ENCODE data around the gene FRG2B.
"Not testable (repeated sequence)": the region's sequence is repeated elsewhere in the genome, so short reads cannot be mapped to it uniquely, and the experiment has no call there.

The FRG2B gene

GRCh38 chr10:133611079-133611478 lies 15.5 kb downstream of the FRG2B start:
- Histone ChIP-seq H3K9me3 (peaks cover 0 to 12% (median 0%) of the 10 kb centered on the region in 3 donors), H3K4me1 (no peaks in the 10 kb centered on the region), H3K27me3 (peaks cover 0 to 19% of the 10 kb centered on the region in 2 donors), H3K4me3 (no peak overlapping the region), H3K27ac (no peak overlapping the region), H3K36me3 (no peaks in the 10 kb centered on the region)
- DNase-seq, result no peak
- TF ChIP-seq, protein P1, sequence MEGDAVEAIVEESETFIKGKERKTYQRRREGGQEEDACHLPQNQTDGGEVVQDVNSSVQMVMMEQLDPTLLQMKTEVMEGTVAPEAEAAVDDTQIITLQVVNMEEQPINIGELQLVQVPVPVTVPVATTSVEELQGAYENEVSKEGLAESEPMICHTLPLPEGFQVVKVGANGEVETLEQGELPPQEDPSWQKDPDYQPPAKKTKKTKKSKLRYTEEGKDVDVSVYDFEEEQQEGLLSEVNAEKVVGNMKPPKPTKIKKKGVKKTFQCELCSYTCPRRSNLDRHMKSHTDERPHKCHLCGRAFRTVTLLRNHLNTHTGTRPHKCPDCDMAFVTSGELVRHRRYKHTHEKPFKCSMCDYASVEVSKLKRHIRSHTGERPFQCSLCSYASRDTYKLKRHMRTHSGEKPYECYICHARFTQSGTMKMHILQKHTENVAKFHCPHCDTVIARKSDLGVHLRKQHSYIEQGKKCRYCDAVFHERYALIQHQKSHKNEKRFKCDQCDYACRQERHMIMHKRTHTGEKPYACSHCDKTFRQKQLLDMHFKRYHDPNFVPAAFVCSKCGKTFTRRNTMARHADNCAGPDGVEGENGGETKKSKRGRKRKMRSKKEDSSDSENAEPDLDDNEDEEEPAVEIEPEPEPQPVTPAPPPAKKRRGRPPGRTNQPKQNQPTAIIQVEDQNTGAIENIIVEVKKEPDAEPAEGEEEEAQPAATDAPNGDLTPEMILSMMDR (IDR thresholded peaks at IDR 0.05), result no peak
- intact Hi-C loops (cut with DNase I; ENCODE audit: low total_unique reads), result no loop called here

GRCh38 chr10:133608855-133609254 lies 17.7 kb downstream of the FRG2B start:
- intact Hi-C loops (cut with DNase I; ENCODE audit: low total_unique reads), result no loop called here
- no peaks in the 10 kb centered on the region for H3K36me3 ChIP-seq
- no peak overlapping the region for H3K4me3 ChIP-seq
- DNase-seq, result no peak
- TF ChIP-seq, protein P1 (IDR thresholded peaks at IDR 0.05), result peak; percentile 39 to 45
- peaks cover 0 to 12% (median 0%) of the 10 kb centered on the region in 3 donors for H3K9me3 ChIP-seq
- no peak overlapping the region for H3K27ac ChIP-seq
- peaks cover 0 to 35% of the 10 kb centered on the region in 2 donors for H3K27me3 ChIP-seq
- H3K4me1 ChIP-seq, result no peaks in the 10 kb centered on the region

GRCh38 chr10:133603434-133603833 lies 23.2 kb downstream of the FRG2B start:
- H3K27ac ChIP-seq; DNase-seq; H3K36me3 ChIP-seq; H3K4me1 ChIP-seq; H3K9me3 ChIP-seq; intact Hi-C loops (cut with DNase I; ENCODE audit: low total_unique reads); H3K4me3 ChIP-seq: not testable (repeated sequence)
- peaks cover 0 to 49% of the 10 kb centered on the region in 2 donors for H3K27me3 ChIP-seq

DNA sequence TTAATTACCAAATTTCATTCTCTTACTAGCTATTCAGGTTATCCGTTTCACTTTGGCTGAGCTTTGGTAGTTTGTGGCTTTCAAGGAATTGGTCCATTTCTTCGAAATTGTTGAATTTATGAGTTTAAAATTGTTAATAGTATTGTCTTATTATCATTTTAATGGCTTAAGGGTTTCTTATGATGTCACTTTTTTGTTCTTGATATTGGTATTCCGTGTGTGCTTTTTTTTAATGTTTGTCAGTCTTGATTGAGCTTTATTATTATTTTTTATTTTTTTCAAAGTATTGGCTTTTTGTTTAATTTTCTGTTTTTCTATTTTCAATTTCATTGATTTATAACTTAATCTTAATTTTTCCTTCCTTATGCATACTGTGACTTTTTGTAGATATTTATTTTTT lies 25.9 kb downstream of the FRG2B start:
- no peak overlapping the region for H3K27ac ChIP-seq
- intact Hi-C loops (cut with DNase I; ENCODE audit: low total_unique reads), result no loop called here
- no peak overlapping the region for H3K4me3 ChIP-seq
- DNase-seq, result no peak
- no peaks in the 10 kb centered on the region for H3K36me3 ChIP-seq
- no peaks in the 10 kb centered on the region for H3K9me3 ChIP-seq
- TF ChIP-seq, protein P1 (IDR thresholded peaks at IDR 0.05), result no peak
- peaks cover 0 to 50% of the 10 kb centered on the region in 2 donors for H3K27me3 ChIP-seq
- H3K4me1 ChIP-seq, result no peaks in the 10 kb centered on the region

GRCh38 chr10:133599869-133600268 lies 26.7 kb downstream of the FRG2B start:
- H3K9me3 ChIP-seq; DNase-seq; intact Hi-C loops (cut with DNase I; ENCODE audit: low total_unique reads); H3K36me3 ChIP-seq; H3K4me1 ChIP-seq; H3K27ac ChIP-seq; H3K4me3 ChIP-seq: not testable (repeated sequence)
- peaks cover 0 to 45% of the 10 kb centered on the region in 2 donors for H3K27me3 ChIP-seq

DNA sequence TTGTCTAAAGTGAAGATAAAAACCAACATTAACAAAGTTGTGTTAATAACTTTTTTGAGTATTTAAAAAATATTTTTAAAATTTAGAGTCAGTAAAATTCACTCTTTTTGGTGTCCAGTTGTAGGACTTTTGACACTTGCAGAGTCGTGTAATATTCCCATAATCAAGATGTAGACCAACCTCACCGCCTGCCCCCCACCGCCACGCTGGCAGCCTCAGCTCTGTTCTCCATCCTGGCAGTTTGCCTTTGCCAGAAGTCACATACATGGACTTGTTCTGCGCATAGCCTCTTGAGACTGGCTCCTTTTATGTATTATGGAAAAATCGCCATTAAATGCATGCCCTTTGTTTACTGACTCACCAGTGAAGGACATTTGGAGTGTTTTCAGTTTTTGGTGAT lies 33.9 kb downstream of the FRG2B start:
- Histone ChIP-seq H3K4me1 (no peaks in the 10 kb centered on the region), H3K9me3 (no peaks in the 10 kb centered on the region), H3K4me3 (no peak overlapping the region), H3K27me3 (peaks cover 0 to 16% of the 10 kb centered on the region in 2 donors), H3K27ac (no peak overlapping the region), H3K36me3 (no peaks in the 10 kb centered on the region)
- TF ChIP-seq, protein P1 (IDR thresholded peaks at IDR 0.05), result no peak
- no peak for DNase-seq
- intact Hi-C loops (cut with DNase I; ENCODE audit: low total_unique reads), result no loop called here

DNA sequence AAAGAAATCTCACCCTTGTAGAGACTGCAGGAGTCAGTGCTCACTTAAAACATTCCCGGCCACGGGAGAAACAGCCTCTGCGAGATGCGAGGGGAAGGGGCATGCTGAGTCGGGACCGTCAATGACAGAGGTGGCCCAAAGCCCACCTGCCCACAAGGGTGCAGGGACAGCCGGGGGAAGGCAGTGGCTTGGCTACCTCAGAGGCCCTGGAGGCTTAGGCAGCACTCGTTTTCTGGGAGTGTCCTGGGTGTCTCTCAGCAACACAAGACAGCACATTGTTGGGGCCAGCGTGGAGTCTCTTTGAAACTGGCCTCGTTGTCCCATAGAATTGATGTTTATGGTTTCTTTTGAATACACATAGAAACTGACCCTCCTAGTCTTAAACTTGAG lies 35.6 kb downstream of the FRG2B start:
- no peaks in the 10 kb centered on the region for H3K4me1 ChIP-seq
- DNase-seq, result no peak
- H3K36me3 ChIP-seq, result no peaks in the 10 kb centered on the region
- no peak overlapping the region for H3K4me3 ChIP-seq
- H3K27me3 ChIP-seq, result peaks cover 0 to 16% of the 10 kb centered on the region in 2 donors
- TF ChIP-seq, protein P1 (IDR thresholded peaks at IDR 0.05), result no peak
- intact Hi-C loops (cut with DNase I; ENCODE audit: low total_unique reads), result no loop called here
- H3K27ac ChIP-seq, result no peak overlapping the region
- H3K9me3 ChIP-seq, result no peaks in the 10 kb centered on the region
